CD4-positive, alpha-beta T cell (primary cell): ENCODE results near the gene L1TD1. TPM values are rescaled to one million over a fixed set of nuclear protein-coding genes. Genes with fewer than 3 reads are reported as not detected.
"Not testable (repeated sequence)": the region's sequence is repeated elsewhere in the genome, so short reads cannot be mapped to it uniquely, and the experiment has no call there.

Experiments
- ATAC-seq: fragments of 200-7000 bp; cut with Tn5 transposase; one replicate; pipeline ENCODE4 v1.10.0; 2022; ENCODE audit warnings: mild to moderate bottlenecking; ENCODE audit not compliant: poor library complexity
- CTCF ChIA-PET: fragments of 350-600 bp; sonication (Branson Sonifier 250); formaldehyde crosslinking; loops from one replicate; lab custom pipeline; 2021; ENCODE audit warnings: antibody characterized with exemption, inconsistent platforms; lab: Charles Lee
- POLR2A ChIA-PET: fragments of 350-600 bp; sonication (Branson Sonifier 250); formaldehyde crosslinking; loops from one replicate; lab custom pipeline; 2021; ENCODE audit warnings: antibody characterized with exemption, inconsistent platforms; lab: Charles Lee
- DNase-seq, 14 experiments: peaks; one replicate each; pipeline ENCODE4 v3.0.0-alpha.2; 2013 to 2020; ENCODE audit warnings: mixed read lengths in 2 of 14
- H3K27ac ChIP-seq, 2 donors: one replicate each; pipeline versions ENCODE4 v1.5.1 to v1.7.0; 2013; ENCODE audit warnings: low read length in 2 of 2, low read depth in 1 of 2, mild to moderate bottlenecking in 1 of 2
- H3K27me3 ChIP-seq, 2 experiments: 1 replicate in 1 of 2; 2 replicates in 1 of 2; pipeline versions ENCODE4 v1.6.1 to v1.7.0; 2013; ENCODE audit warnings: low read length in 2 of 2, control low read depth in 1 of 2, mild to moderate bottlenecking in 1 of 2, moderate library complexity in 1 of 2; ENCODE audit not compliant: insufficient read depth in 2 of 2, control insufficient read depth in 1 of 2
- H3K36me3 ChIP-seq: one replicate; pipeline ENCODE4 v1.6.1; 2013; ENCODE audit warnings: low read length, control low read depth; ENCODE audit not compliant: insufficient read depth
- H3K4me1 ChIP-seq: one replicate; pipeline ENCODE4 v1.6.1; 2013; ENCODE audit warnings: low read length, control low read depth; ENCODE audit not compliant: insufficient read depth
- H3K4me3 ChIP-seq: one replicate; pipeline ENCODE4 v1.5.1; 2013; ENCODE audit warnings: mild to moderate bottlenecking, low read length, moderate library complexity
- H3K9me3 ChIP-seq, 2 experiments: 1 replicate in 1 of 2; 2 replicates in 1 of 2; pipeline versions ENCODE4 v1.6.1 to v1.7.0; 2013; ENCODE audit warnings: low read length in 2 of 2, mild to moderate bottlenecking in 2 of 2, control low read depth in 1 of 2, moderate library complexity in 1 of 2; ENCODE audit not compliant: control insufficient read depth in 1 of 2, insufficient read depth in 1 of 2
- H3K27ac Mint-ChIP-seq: one replicate; pipeline ENCODE4 v1.8.0; 2020; ENCODE audit warnings: mixed read lengths
- H3K27me3 Mint-ChIP-seq: one replicate; pipeline ENCODE4 v1.8.0; 2021; ENCODE audit warnings: mixed read lengths
- H3K36me3 Mint-ChIP-seq: one replicate; pipeline ENCODE4 v1.8.0; 2021; ENCODE audit warnings: low read depth, mixed read lengths
- H3K4me1 Mint-ChIP-seq: one replicate; pipeline ENCODE4 v1.8.0; 2021; ENCODE audit warnings: low read depth, mixed read lengths
- H3K4me3 Mint-ChIP-seq: one replicate; pipeline ENCODE4 v1.8.0; 2020; ENCODE audit warnings: mild to moderate bottlenecking, mixed read lengths
- H3K9me3 Mint-ChIP-seq: one replicate; pipeline ENCODE4 v1.8.0; 2020; ENCODE audit warnings: mixed read lengths
- intact Hi-C, 2 experiments: fragments of 100-400 bp; cut with DNase I in 1 of 2; cut with micrococcal nuclease in 1 of 2; formaldehyde crosslinking; loops; one replicate each; pipeline versions ENCODE4 v1.15.1 to v1.9.0; 2023 to 2025; cut with DNase I, micrococcal nuclease
- polyA plus RNA-seq, 2 donors: library from polyadenylated mRNA; unstranded; fragments of 120-200 nt; gene quantifications; one replicate each; pipeline ENCODE4 v1.2.1, GENCODE V29; 2013
- total RNA-seq, 174 experiments: library from RNA in 2 of 174; stranded (reverse) in 2 of 174; gene quantifications; one replicate each; pipeline ENCODE4 v1.2.3 and lab custom pipeline; 2021 to 2026
- TF ChIP-seq, protein P1 (sequence below): fragments of 200-600 bp; IDR thresholded peaks from one replicate; pipeline ENCODE4 v1.8.0; 2022; ENCODE audit warnings: antibody characterized with exemption, mild to moderate bottlenecking

The L1TD1 gene, protein sequence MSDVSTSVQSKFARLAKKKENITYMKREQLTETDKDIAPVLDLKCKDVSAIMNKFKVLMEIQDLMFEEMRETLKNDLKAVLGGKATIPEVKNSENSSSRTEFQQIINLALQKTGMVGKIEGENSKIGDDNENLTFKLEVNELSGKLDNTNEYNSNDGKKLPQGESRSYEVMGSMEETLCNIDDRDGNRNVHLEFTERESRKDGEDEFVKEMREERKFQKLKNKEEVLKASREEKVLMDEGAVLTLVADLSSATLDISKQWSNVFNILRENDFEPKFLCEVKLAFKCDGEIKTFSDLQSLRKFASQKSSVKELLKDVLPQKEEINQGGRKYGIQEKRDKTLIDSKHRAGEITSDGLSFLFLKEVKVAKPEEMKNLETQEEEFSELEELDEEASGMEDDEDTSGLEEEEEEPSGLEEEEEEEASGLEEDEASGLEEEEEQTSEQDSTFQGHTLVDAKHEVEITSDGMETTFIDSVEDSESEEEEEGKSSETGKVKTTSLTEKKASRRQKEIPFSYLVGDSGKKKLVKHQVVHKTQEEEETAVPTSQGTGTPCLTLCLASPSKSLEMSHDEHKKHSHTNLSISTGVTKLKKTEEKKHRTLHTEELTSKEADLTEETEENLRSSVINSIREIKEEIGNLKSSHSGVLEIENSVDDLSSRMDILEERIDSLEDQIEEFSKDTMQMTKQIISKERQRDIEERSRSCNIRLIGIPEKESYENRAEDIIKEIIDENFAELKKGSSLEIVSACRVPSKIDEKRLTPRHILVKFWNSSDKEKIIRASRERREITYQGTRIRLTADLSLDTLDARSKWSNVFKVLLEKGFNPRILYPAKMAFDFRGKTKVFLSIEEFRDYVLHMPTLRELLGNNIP
- total RNA-seq, result under 1 TPM in 1 of 2 experiments, not detected in 1; 0.06 TPM
- polyA plus RNA-seq (2013, experiment 1 of 2), result 0.05 TPM
- 0.14 TPM for polyA plus RNA-seq (2013, experiment 2 of 2)
- 0 to 0.82 (median 0) reads per million in 172 experiments for total RNA-seq (lab: John Stamatoyannopoulos, UW)

DNA sequence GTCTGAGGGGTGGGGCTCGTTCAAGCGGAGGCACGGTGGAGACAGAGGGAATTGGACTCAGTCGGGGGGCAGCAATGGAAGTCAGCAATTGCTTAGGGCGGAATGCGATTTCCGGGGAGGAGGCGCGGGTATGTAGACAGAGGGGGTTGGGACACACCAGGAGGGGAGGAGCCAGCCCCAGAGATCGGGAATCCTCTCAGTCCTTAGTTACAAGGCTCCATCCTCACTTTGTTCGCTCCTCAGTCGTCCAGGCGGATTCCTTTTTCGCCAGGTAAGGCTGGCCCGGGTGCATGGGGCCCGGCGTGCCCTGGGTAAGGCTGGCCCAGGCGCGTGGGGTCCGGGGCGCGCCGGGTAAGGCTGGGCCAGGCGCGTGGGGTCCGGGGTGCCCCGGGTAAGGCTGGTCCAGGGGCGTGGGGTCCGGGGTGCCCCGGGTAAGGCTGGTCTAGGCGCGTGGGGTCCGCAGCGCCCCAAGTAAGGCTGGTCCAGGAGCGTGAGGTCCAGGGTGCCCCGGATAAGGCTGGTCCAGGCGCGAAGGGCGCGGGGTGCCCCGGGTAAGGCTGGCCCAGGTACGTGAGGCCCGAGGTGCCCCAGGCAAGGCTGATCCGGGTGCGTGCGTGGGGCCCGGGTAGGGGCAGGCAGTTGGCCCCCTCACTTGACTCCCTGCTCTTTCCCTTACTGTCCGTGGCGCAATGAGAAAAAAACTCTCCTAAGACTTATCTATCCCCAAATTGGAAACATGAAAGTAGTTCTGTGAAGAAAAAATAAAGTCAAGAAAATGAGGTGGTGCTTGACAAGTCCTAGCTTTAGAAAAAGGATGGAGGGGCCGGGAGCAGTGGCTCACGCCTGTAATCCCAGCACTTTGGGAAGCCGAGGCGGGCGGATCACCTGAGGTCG is at the start of gene L1TD1:
Gene L1TD1 (plus strand): TSS at position 199 of the 894 bp plus-strand sequence. CDS start 11,780 bp downstream, outside the sequence.
- intact Hi-C loops, result no loop called here
- H3K27ac Mint-ChIP-seq, result no peak within 1 kb of the TSS
- ATAC-seq, result no peak
- TF ChIP-seq, protein P1, sequence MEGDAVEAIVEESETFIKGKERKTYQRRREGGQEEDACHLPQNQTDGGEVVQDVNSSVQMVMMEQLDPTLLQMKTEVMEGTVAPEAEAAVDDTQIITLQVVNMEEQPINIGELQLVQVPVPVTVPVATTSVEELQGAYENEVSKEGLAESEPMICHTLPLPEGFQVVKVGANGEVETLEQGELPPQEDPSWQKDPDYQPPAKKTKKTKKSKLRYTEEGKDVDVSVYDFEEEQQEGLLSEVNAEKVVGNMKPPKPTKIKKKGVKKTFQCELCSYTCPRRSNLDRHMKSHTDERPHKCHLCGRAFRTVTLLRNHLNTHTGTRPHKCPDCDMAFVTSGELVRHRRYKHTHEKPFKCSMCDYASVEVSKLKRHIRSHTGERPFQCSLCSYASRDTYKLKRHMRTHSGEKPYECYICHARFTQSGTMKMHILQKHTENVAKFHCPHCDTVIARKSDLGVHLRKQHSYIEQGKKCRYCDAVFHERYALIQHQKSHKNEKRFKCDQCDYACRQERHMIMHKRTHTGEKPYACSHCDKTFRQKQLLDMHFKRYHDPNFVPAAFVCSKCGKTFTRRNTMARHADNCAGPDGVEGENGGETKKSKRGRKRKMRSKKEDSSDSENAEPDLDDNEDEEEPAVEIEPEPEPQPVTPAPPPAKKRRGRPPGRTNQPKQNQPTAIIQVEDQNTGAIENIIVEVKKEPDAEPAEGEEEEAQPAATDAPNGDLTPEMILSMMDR, result no peak
- Histone ChIP-seq H3K27me3 (peaks cover 30 to 42% of the 10 kb centered on the region in 2 experiments), H3K9me3 (no peaks in the 10 kb centered on the region), H3K4me3 (no peak within 1 kb of the TSS), H3K27ac (no peak within 1 kb of the TSS), H3K4me1 (no peaks in the 10 kb centered on the region), H3K36me3 (no peaks in the 10 kb centered on the region)
- DNase-seq, result no peak
- no peak within 1 kb of the TSS for H3K4me3 Mint-ChIP-seq
- H3K9me3 Mint-ChIP-seq, result no peaks in the 10 kb centered on the region
- peaks cover 48% of the 10 kb centered on the region for H3K27me3 Mint-ChIP-seq
- H3K36me3 Mint-ChIP-seq, result no peaks in the 10 kb centered on the region
- H3K4me1 Mint-ChIP-seq, result peaks cover 5% of the 10 kb centered on the region
- CTCF ChIA-PET, result no interaction called here
- POLR2A ChIA-PET, result no interaction called here

DNA sequence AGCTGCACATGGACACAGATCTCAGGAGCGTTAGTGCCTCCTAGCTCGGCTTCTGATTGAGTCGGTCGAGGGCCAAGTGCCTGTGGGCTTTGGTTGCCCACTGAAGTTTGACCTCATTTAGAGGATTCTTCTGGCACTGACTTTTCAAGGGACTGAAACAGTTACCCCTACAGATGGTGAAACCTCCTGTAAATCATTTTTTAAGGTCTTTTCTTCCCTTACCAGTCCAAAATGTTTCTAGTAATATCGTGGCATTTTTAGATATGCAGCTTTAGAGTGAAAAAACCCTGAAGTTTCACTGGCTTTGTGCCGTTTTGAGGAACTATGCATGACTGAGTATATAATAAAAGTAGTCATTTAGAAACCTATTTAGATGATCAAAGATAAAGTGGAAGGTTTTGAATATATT is 34.7 kb upstream of the L1TD1 start:
- no peak for DNase-seq
- no peak overlapping the region for H3K27ac Mint-ChIP-seq
- H3K9me3 ChIP-seq, result no peaks in the 10 kb centered on the region
- H3K4me3 Mint-ChIP-seq, result no peak overlapping the region
- H3K4me3 ChIP-seq, result no peak overlapping the region
- no peak for ATAC-seq
- H3K4me1 Mint-ChIP-seq, result no peaks in the 10 kb centered on the region
- TF ChIP-seq, protein P1, result no peak
- ChIA-PET POLR2A (no interaction called here), CTCF (interaction anchor here (0.6 kb wide), 1 partner anchor 1088 kb away, joined by 3 read pairs; no protein-coding TSS in a partner anchor)
- peaks cover 30% of the 10 kb centered on the region for H3K36me3 Mint-ChIP-seq
- no peaks in the 10 kb centered on the region for H3K27me3 ChIP-seq
- H3K36me3 ChIP-seq, result no peaks in the 10 kb centered on the region
- no peaks in the 10 kb centered on the region for H3K27me3 Mint-ChIP-seq
- intact Hi-C loops, result no loop called here
- H3K9me3 Mint-ChIP-seq, result no peaks in the 10 kb centered on the region
- H3K27ac ChIP-seq, result no peak overlapping the region
- no peaks in the 10 kb centered on the region for H3K4me1 ChIP-seq

GRCh38 chr1:62161711-62162110 is 32.9 kb upstream of the L1TD1 start:
- no peaks in the 10 kb centered on the region for H3K9me3 Mint-ChIP-seq
- CTCF ChIA-PET, result no interaction called here
- TF ChIP-seq, protein P1, result no peak
- peaks cover 28% of the 10 kb centered on the region for H3K36me3 Mint-ChIP-seq
- no peaks in the 10 kb centered on the region for H3K4me1 Mint-ChIP-seq
- no peaks in the 10 kb centered on the region for H3K27me3 ChIP-seq
- H3K36me3 ChIP-seq, result no peaks in the 10 kb centered on the region
- intact Hi-C loops, result no loop called here
- no peak overlapping the region for H3K4me3 ChIP-seq
- DNase-seq, result no peak
- H3K27ac Mint-ChIP-seq, result no peak overlapping the region
- H3K9me3 ChIP-seq, result no peaks in the 10 kb centered on the region
- no peak for ATAC-seq
- POLR2A ChIA-PET, result no interaction called here
- H3K27me3 Mint-ChIP-seq, result no peaks in the 10 kb centered on the region
- H3K27ac ChIP-seq, result no peak overlapping the region
- no peaks in the 10 kb centered on the region for H3K4me1 ChIP-seq
- no peak overlapping the region for H3K4me3 Mint-ChIP-seq

- H3K27ac ChIP-seq, H3K4me3 Mint-ChIP-seq, H3K4me3 ChIP-seq, H3K27ac Mint-ChIP-seq, H3K27me3 ChIP-seq, H3K27me3 Mint-ChIP-seq, H3K36me3 ChIP-seq, H3K36me3 Mint-ChIP-seq, POLR2A ChIA-PET, DNase-seq, H3K9me3 Mint-ChIP-seq, ATAC-seq, H3K4me1 ChIP-seq, H3K4me1 Mint-ChIP-seq, H3K9me3 ChIP-seq, intact Hi-C loops, CTCF ChIA-PET: not testable (repeated sequence)
Measured at GRCh38 chr1:62170380-62170779, 24.3 kb upstream of the L1TD1 start.
